Lower leg skin (tissue), 3 donors: Measurements from ENCODE around the gene C11orf98.

ENCODE experiments used
- CTCF ChIP-seq, 3 donors: fragments of 450-650 bp; IDR thresholded peaks; one replicate each; pipeline ENCODE4 v1.5.1; 2016; ENCODE audit warnings: antibody characterized with exemption in 3 of 3, mild to moderate bottlenecking in 3 of 3, moderate library complexity in 2 of 3
- POLR2A ChIP-seq, 2 donors: fragments of 450-650 bp; IDR thresholded peaks; one replicate each; pipeline ENCODE4 v1.6.1; 2016 to 2017; ENCODE audit warnings: antibody characterized with exemption in 2 of 2, mild to moderate bottlenecking in 1 of 2, moderate library complexity in 1 of 2

GRCh38 chr11:62669420-62670161 is 4.6 kb upstream of the C11orf98 start:
- TF ChIP-seq CTCF (IDR thresholded peaks at IDR 0.05) = no peak
- TF ChIP-seq POLR2A (IDR thresholded peaks at IDR 0.05) = no peak
